A549 (cell line): Measurements from ENCODE around the gene SRMS. TPM values are rescaled to one million over a fixed set of nuclear protein-coding genes. Genes with fewer than 3 reads are reported as not detected.

Source experiments
- ATAC-seq, 2 experiments: fragments of 200-7000 bp in 1 of 2; fragments of >200 bp in 1 of 2; cut with Nextera tagmentation in 1 of 2; cut with Tn5 transposase in 1 of 2; 3 replicates each; pipeline versions ENCODE4 v1.8.0 to v1.9.1; 2018 to 2020; ENCODE audit warnings: mild to moderate bottlenecking in 1 of 2, moderate library complexity in 1 of 2
- CTCF ChIA-PET: fragments of 300-600 bp; sonication (Branson Sonifier 250); formaldehyde crosslinking; extraction: SDS; loops from one replicate; lab custom pipeline; 2021; ENCODE audit warnings: antibody characterized with exemption, inconsistent platforms; lab: Yijun Ruan, JAX
- POLR2A ChIA-PET: fragments of 350-600 bp; formaldehyde crosslinking; extraction: SDS; loops from one replicate; lab custom pipeline; 2021; ENCODE audit warnings: antibody characterized with exemption, inconsistent platforms; lab: Yijun Ruan, JAX
- DNase-seq, 2 experiments: peaks; one replicate each; pipeline versions ENCODE4 v3.0.0 to v3.0.0-alpha.2; 2011 to 2016; ENCODE audit warnings: low read depth in 1 of 2, low spot score in 1 of 2
- FAIRE-seq: peaks from 2 replicates; lab custom pipeline; 2011; peaks lifted over from hg19 to GRCh38; lab: Jason Lieb, UNC
- H3K27ac ChIP-seq, 2 experiments: fragments of >200 bp; sonication (Bioruptor Twin); formaldehyde crosslinking; 3 replicates each; pipeline ENCODE4 v1.5.1; 2016 to 2017
- H3K4me1 ChIP-seq: fragments of >200 bp; sonication (Bioruptor Twin); formaldehyde crosslinking; 3 replicates; pipeline ENCODE4 v1.6.1; 2016
- H3K4me2 ChIP-seq: fragments of >200 bp; sonication (Bioruptor Twin); formaldehyde crosslinking; 3 replicates; pipeline ENCODE4 v1.6.1; 2016
- H3K4me3 ChIP-seq: fragments of >200 bp; sonication (Bioruptor Twin); formaldehyde crosslinking; 3 replicates; pipeline ENCODE4 v1.5.1; 2016
- H3K9me3 ChIP-seq: fragments of >200 bp; sonication (Bioruptor Twin); formaldehyde crosslinking; 3 replicates; pipeline ENCODE4 v1.6.1; 2016
- BCL3 ChIP-seq: fragments of >200 bp; sonication (Bioruptor Twin); formaldehyde crosslinking; IDR thresholded peaks from 3 replicates; pipeline ENCODE4 v1.6.1; 2016
- CBX8 ChIP-seq: fragments of 200-600 bp; sonication (generic); IDR thresholded peaks from 2 replicates; pipeline ENCODE4 v1.6.1; 2016
- CEBPB ChIP-seq, 2 experiments: fragments of >200 bp in 1 of 2; sonication (Bioruptor Twin) in 1 of 2; formaldehyde crosslinking in 1 of 2; IDR thresholded peaks; 2 replicates each; pipeline ENCODE4 v1.6.1; 2012 to 2016
- EHF ChIP-seq: fragments of 250-450 bp; sonication (Bioruptor Pico); IDR thresholded peaks from 2 replicates; pipeline ENCODE4 v1.5.0; 2020; ENCODE audit warnings: mild to moderate bottlenecking
- EHMT2 ChIP-seq: fragments of 200-600 bp; sonication (generic); IDR thresholded peaks from 2 replicates; pipeline ENCODE4 v1.6.1; 2016; ENCODE audit warnings: antibody characterized with exemption, low read depth, mild to moderate bottlenecking, moderate library complexity
- ELK1 ChIP-seq: fragments of 150-350 bp; IDR thresholded peaks from 2 replicates; pipeline ENCODE4 v1.6.1; 2014; ENCODE audit warnings: low read depth, mild to moderate bottlenecking, low read length
- ESRRA ChIP-seq: fragments of 150-350 bp; IDR thresholded peaks from 2 replicates; pipeline ENCODE4 v1.6.1; 2014; ENCODE audit warnings: mild to moderate bottlenecking, low read length, borderline replicate concordance
- FOSB ChIP-seq: fragments of 250-450 bp; sonication (Bioruptor Pico); IDR thresholded peaks from 2 replicates; pipeline ENCODE4 v1.5.0; 2020; ENCODE audit warnings: mild to moderate bottlenecking, moderate library complexity
- FOXS1 ChIP-seq: fragments of 250-450 bp; sonication (Bioruptor Pico); IDR thresholded peaks from 2 replicates; pipeline ENCODE4 v1.5.0; 2020; ENCODE audit warnings: mild to moderate bottlenecking, moderate library complexity
- GATA3 ChIP-seq: IDR thresholded peaks from 2 replicates; pipeline ENCODE4 v1.6.1; 2012; ENCODE audit warnings: borderline replicate concordance
- HES2 ChIP-seq: fragments of >200 bp; sonication (Bioruptor Twin); formaldehyde crosslinking; IDR thresholded peaks from 2 replicates; pipeline ENCODE4 v1.6.1; 2016
- HOXB13 ChIP-seq: fragments of 250-450 bp; sonication (Bioruptor Pico); IDR thresholded peaks from 2 replicates; pipeline ENCODE4 v1.5.0; 2020; ENCODE audit warnings: low read depth, mild to moderate bottlenecking, moderate library complexity
- HOXB5 ChIP-seq: fragments of 250-450 bp; sonication (Bioruptor Pico); IDR thresholded peaks from 2 replicates; pipeline ENCODE4 v1.5.0; 2020; ENCODE audit warnings: mild to moderate bottlenecking, moderate library complexity
- JUN ChIP-seq, 2 experiments: fragments of >200 bp; sonication (Bioruptor Twin); formaldehyde crosslinking; IDR thresholded peaks; 2 replicates in 1 of 2; 3 replicates in 1 of 2; pipeline ENCODE4 v1.6.1; 2016 to 2017
- MAX ChIP-seq: IDR thresholded peaks from 2 replicates; pipeline ENCODE4 v1.6.1; 2012
- NFE2L2 ChIP-seq: fragments of 150-350 bp; conservative IDR thresholded peaks from 2 replicates; pipeline ENCODE4 v1.6.1; 2014; ENCODE audit warnings: low read length
- NR3C1 ChIP-seq: fragments of >200 bp; sonication (Bioruptor Twin); formaldehyde crosslinking; IDR thresholded peaks from 3 replicates; pipeline ENCODE4 v1.6.1; 2017
- POLR2AphosphoS2 ChIP-seq: conservative IDR thresholded peaks from 2 replicates; pipeline ENCODE4 v1.6.1; 2012; ENCODE audit warnings: low read length, improper control_type of control experiment, inconsistent platforms
- RAD21 ChIP-seq, 2 experiments: fragments of >200 bp in 1 of 2; sonication (Bioruptor Twin) in 1 of 2; formaldehyde crosslinking in 1 of 2; IDR thresholded peaks in 1 of 2; conservative IDR thresholded peaks in 1 of 2; 2 replicates in 1 of 2; 3 replicates in 1 of 2; pipeline ENCODE4 v1.6.1; 2012 to 2018; ENCODE audit warnings: inconsistent platforms in 1 of 2
- RARB ChIP-seq: fragments of 250-450 bp; sonication (Bioruptor Pico); IDR thresholded peaks from 2 replicates; pipeline ENCODE4 v1.8.0; 2021; ENCODE audit warnings: mild to moderate bottlenecking, moderate library complexity
- REST ChIP-seq: fragments of 200-600 bp; sonication (generic); IDR thresholded peaks from 2 replicates; pipeline ENCODE4 v1.6.1; 2016; ENCODE audit warnings: antibody characterized with exemption, mild to moderate bottlenecking, moderate library complexity
- RNF2 ChIP-seq: fragments of 200-600 bp; sonication (generic); IDR thresholded peaks from 2 replicates; pipeline ENCODE4 v1.6.1; 2016; ENCODE audit warnings: low read depth, mild to moderate bottlenecking, antibody characterized with exemption, moderate library complexity, borderline replicate concordance
- SMC3 ChIP-seq: fragments of >200 bp; sonication (Bioruptor Twin); formaldehyde crosslinking; IDR thresholded peaks from 3 replicates; pipeline ENCODE4 v1.6.1; 2018; ENCODE audit warnings: inconsistent platforms
- SREBF2 ChIP-seq: fragments of 450-650 bp; IDR thresholded peaks from 2 replicates; pipeline ENCODE4 v1.6.1; 2014; ENCODE audit warnings: mild to moderate bottlenecking, moderate library complexity
- TP53 ChIP-seq: fragments of 250-450 bp; sonication (Bioruptor Pico); IDR thresholded peaks from 2 replicates; pipeline ENCODE4 v1.5.0; 2021; ENCODE audit warnings: mild to moderate bottlenecking, moderate library complexity
- ZFP36 ChIP-seq: fragments of 450-650 bp; IDR thresholded peaks from 2 replicates; pipeline ENCODE4 v1.6.1; 2014; ENCODE audit warnings: borderline replicate concordance; ENCODE audit not compliant: partially characterized antibody
- ZSCAN20 ChIP-seq: fragments of 250-450 bp; sonication (Bioruptor Pico); IDR thresholded peaks from 2 replicates; pipeline ENCODE4 v1.8.0; 2022; ENCODE audit warnings: mild to moderate bottlenecking, moderate library complexity
- WGBS: methylation state at CpG from one replicate; pipeline ENCODE4 v1.1.6; 2017; ENCODE audit errors: missing lambda C conversion rate; 5-methylcytosine and 5-hydroxymethylcytosine counted together
- polyA plus RNA-seq, 4 experiments: library from polyadenylated mRNA; depleted of rRNA in 3 of 4; stranded (reverse); fragments of >200 nt; fragmentation: RNase III in 1 of 4; extraction: RNeasy Plus Mini Kit Qiagen cat#74134 plus additional on column Dnase treatment in 1 of 4; gene quantifications; 2 replicates in 3 of 4; 3 replicates in 1 of 4; pipeline ENCODE4 v1.2.3, GENCODE V29; 2011 to 2017
- TF ChIP-seq, protein P1 (sequence below): fragments of 250-450 bp; sonication (Bioruptor Pico); IDR thresholded peaks from 2 replicates; pipeline ENCODE4 v1.5.0; 2020; ENCODE audit warnings: low read depth, mild to moderate bottlenecking, moderate library complexity

SRMS gene
- polyA plus RNA-seq, 2 of the 4 experiments (the other 2 are of a cell fraction) = not detected

- TF ChIP-seq ELK1 (no peak), HOXB13 (CRISPR knock-in tag) (no peak), POLR2AphosphoS2 (no peak), CEBPB (IDR thresholded peaks at IDR 0.05) (no peak), HOXB5 (CRISPR knock-in tag) (no peak)
Observed at GRCh38 chr20:63500902-63501817, 46.4 kb downstream of the SRMS start (continued).

DNA sequence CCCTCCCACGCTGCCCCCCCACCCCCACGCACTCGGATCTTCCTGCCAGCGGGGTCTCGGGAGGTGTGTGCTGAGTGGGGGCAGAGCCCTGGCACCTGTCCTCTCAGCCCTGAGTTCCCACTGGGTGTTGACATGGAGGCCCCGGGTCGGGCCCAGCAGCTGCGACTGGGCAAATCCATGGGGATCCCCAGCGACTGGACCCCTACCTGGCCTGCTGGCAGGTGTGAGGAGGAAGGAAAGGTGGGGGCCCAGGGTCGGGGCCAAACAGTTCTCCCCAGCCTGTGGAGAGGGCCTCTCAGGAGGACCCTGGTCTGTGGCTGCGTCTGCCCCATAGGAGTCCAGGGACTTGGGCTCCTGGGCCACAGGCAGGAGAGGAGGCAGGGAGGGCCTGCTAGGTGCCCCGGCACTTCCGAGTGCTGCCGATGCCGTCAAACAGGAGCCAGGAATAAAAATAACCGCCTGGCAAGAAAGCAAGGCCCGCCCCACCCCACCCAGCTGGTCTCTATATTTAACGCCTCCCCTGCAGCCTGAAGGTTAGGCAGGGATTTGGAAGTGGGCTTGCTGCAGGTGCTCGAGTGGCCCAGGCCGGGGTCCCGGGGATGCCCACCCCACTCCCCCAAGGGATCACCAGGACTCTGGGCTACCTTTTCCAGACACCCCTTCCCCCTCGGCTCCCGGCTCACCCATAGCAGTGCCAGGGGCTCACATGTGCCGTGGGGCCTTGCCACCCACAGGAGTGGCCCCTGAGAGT is 47.2 kb downstream of the SRMS start:
- no peak for ATAC-seq
- POLR2A ChIA-PET = interaction anchor here (0.6 kb wide), 1 partner anchor 56 kb away, joined by 4 read pairs; no protein-coding TSS in a partner anchor

DNA sequence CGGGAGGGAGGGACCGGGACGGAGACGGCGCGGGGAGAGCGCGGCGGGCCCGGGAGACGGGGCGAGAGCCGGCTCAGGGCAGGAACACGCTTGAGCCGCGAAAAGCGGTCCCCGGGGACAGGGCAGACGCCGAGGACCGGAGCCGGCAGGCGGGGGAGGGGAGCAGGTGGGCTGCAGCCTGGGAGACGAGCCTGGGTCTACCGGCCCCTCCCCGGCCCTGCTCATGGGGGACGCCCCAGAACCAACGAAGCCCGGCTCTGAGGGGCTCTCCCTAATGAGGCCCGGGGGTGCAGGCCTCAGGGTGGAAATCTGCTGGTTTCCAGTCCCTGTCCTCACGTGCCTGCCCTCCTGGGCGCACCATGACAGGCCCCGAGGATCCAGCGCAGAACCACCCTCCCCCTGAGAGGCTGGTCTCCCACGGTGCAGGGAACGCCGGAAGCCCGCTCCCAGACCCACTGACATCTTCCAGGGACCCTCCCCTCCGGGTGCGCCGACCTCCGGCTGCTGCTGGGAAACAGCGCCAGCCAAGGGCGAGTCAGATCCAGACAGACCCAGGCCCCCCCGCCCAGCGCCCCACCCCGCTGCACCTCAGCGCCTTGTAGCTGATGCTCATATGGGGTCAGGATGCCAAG is 48.1 kb downstream of the SRMS start:
- DNase-seq = no peak
- POLR2A ChIA-PET = interaction anchor here (0.6 to 2.1 kb wide), 2 partner anchors 21 to 57 kb away, joined by 4 to 13 read pairs; partner anchors contain the start of gene PPDPF
- no peak; a peak in 1 of 6 replicates for ATAC-seq
- FAIRE-seq = no peak
- CTCF ChIA-PET = no interaction called here
- Histone ChIP-seq H3K4me3 (peak overlapping the region; percentile 99), H3K4me1 (peaks cover 27% of the 10 kb centered on the region), H3K9me3 (peaks cover 4% of the 10 kb centered on the region; the same call in 1 of the 3 replicates), H3K4me2 (peak overlapping the region; percentile 100), H3K27ac (peak overlapping the region; percentile 92 to 96)
- WGBS = 28% methylated on average over 24 of the region's 48 CpGs
- TF ChIP-seq ZFP36 (no peak), REST (no peak), HOXB13 (CRISPR knock-in tag) (no peak), EHF (CRISPR knock-in tag) (no peak), FOSB (CRISPR knock-in tag) (no peak), NR3C1 (no peak), HES2 (no peak), RARB (CRISPR knock-in tag) (no peak), CBX8 (no peak), TP53 (CRISPR knock-in tag) (no peak)

More for the DNA sequence above, 47.2 kb downstream of the SRMS start:
- no peak overlapping the region for H3K4me3 ChIP-seq
- H3K9me3 ChIP-seq = peaks cover 12% of the 10 kb centered on the region; the same call in 2 of the 3 replicates
- TF ChIP-seq FOSB (CRISPR knock-in tag) = no peak
- TF ChIP-seq JUN (IDR thresholded peaks at IDR 0.05) = no peak
- TF ChIP-seq SREBF2 = no peak
- TF ChIP-seq, protein P1, sequence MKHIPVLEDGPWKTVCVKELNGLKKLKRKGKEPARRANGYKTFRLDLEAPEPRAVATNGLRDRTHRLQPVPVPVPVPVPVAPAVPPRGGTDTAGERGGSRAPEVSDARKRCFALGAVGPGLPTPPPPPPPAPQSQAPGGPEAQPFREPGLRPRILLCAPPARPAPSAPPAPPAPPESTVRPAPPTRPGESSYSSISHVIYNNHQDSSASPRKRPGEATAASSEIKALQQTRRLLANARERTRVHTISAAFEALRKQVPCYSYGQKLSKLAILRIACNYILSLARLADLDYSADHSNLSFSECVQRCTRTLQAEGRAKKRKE = no peak
- no peak for TF ChIP-seq FOXS1 (CRISPR knock-in tag)
- no peak for TF ChIP-seq GATA3
- no peak for TF ChIP-seq ZFP36
- no peak for TF ChIP-seq EHMT2
- no peak for TF ChIP-seq BCL3
- no peak for TF ChIP-seq SMC3
- no peak for TF ChIP-seq RAD21 (conservative IDR thresholded peaks at IDR 0.05 in 1 of 2, IDR thresholded peaks at IDR 0.05 in 1 of 2)
- no peak for TF ChIP-seq RNF2
- no peak for TF ChIP-seq HOXB5 (CRISPR knock-in tag)
- TF ChIP-seq ESRRA = no peak
- no peak for TF ChIP-seq ZSCAN20 (CRISPR knock-in tag)
- TF ChIP-seq NFE2L2 = no peak
- TF ChIP-seq MAX = no peak
- CTCF ChIA-PET = no interaction called here
- no peak overlapping the region for H3K4me2 ChIP-seq
- H3K27ac ChIP-seq = no peak overlapping the region
- DNase-seq = no peak
- FAIRE-seq = no peak
- 91% methylated on average over 15 of the region's 24 CpGs for WGBS
- H3K4me1 ChIP-seq = peaks cover 27% of the 10 kb centered on the region
